Measurements from ENCODE around the gene MT1M. TPM values are rescaled to one million over a fixed set of nuclear protein-coding genes. Genes with fewer than 3 reads are reported as not detected.

The MT1M gene
- total and polyA plus RNA-seq, 2 of the 4 experiments (the other 2 are of a cell fraction) = 0.10 TPM; not detected in 1

GRCh38 chr16:56645311-56645710 lies 12.9 kb downstream of the MT1M start:
- no peak overlapping the region for H2AFZ ChIP-seq (replicated peaks; ENCODE audit: low read length, poor library complexity)
- H3K56ac ChIP-seq (ENCODE audit: extremely low read depth, insufficient read depth, low read length) = no peak overlapping the region
- 0 out of 2 replicates have a peak, but pooled peaks cover 3% of the 10 kb centered on the region for H3K9me1 ChIP-seq (ENCODE audit: insufficient read depth, low read length)
- peaks cover 88% of the 10 kb centered on the region for H3K27me3 ChIP-seq (ENCODE audit: control insufficient read depth, insufficient read depth, low read length)
- no peaks in the 10 kb centered on the region for H3K79me1 ChIP-seq (ENCODE audit: low read depth in 1 of 2, low read length in 2 of 2)
- WGBS, 2 experiments (ENCODE audit: extremely low coverage in 2 of 2, insufficient read length in 1 of 2) = no CpG with 5 or more reads among the region's 1 CpG
- H3K36me3 ChIP-seq (ENCODE audit: control insufficient read depth, insufficient read depth, low read length) = no peaks in the 10 kb centered on the region
- no peak overlapping the region for H3K9ac ChIP-seq (ENCODE audit: low read depth, low read length)
- no peak overlapping the region for H2AK5ac ChIP-seq (ENCODE audit: low read depth, low read length)
- BruUV-seq (replicated peaks) = no TSS peak
- H4K91ac ChIP-seq (ENCODE audit: insufficient read depth, low read depth, low read length) = no peak overlapping the region
- no peak for ATAC-seq (ENCODE audit: low read depth)
- TF ChIP-seq CEBPB (IDR thresholded peaks at IDR 0.05; ENCODE audit: low read depth, low read length) (no peak), RAD21 (IDR thresholded peaks at IDR 0.05; ENCODE audit: low read length) (no peak), FOS (IDR thresholded peaks at IDR 0.05; ENCODE audit: low read depth, low read length) (no peak), CTCF (conservative IDR thresholded peaks at IDR 0.05; ENCODE audit: low read depth, low read length) (no peak), POLR2A (IDR thresholded peaks at IDR 0.05; ENCODE audit: low read depth, low read length) (no peak), CHD1 (IDR thresholded peaks at IDR 0.05; ENCODE audit: low read depth, low read length) (no peak), USF2 (IDR thresholded peaks at IDR 0.05; ENCODE audit: low read depth, low read length) (no peak), MXI1 (IDR thresholded peaks at IDR 0.05; ENCODE audit: borderline replicate concordance, low read depth, low read length) (no peak), RCOR1 (IDR thresholded peaks at IDR 0.05; ENCODE audit: insufficient replicate concordance, low read length) (no peak), NFE2L2 (IDR thresholded peaks at IDR 0.05; ENCODE audit: low read depth, low read length) (no peak), MAZ (IDR thresholded peaks at IDR 0.05; ENCODE audit: borderline replicate concordance, low read depth, low read length) (no peak)
- H3K14ac ChIP-seq (replicated peaks; ENCODE audit: low read depth, low read length) = no peak overlapping the region
- no peak overlapping the region for H4K5ac ChIP-seq (ENCODE audit: low read depth, low read length)
- 0 out of 2 replicates have a peak, but pooled peaks cover 2% of the 10 kb centered on the region for H3K9me3 ChIP-seq (ENCODE audit: control insufficient read depth, insufficient read depth, low read length)
- DNase-seq = no peak
- H3K18ac ChIP-seq (ENCODE audit: low read depth, low read length) = no peak overlapping the region
- no peak overlapping the region for H2AK9ac ChIP-seq (replicated peaks; ENCODE audit: low read depth, low read length, poor library complexity)
- intact Hi-C loops (cut with micrococcal nuclease) = no loop called here
- CTCF ChIA-PET = no interaction called here
- H4K20me1 ChIP-seq (ENCODE audit: insufficient read depth, low read length) = no peaks in the 10 kb centered on the region; the same call in 1 of the 2 replicates
- H3K23ac ChIP-seq (ENCODE audit: low read depth, low read length) = no peak overlapping the region
- dilution Hi-C loops (cut with HindIII; ENCODE audit: low sequenced_read_pairs, unreplicated experiment) = no loop called here
- H2BK120ac ChIP-seq (ENCODE audit: low read depth, low read length) = no peak overlapping the region
- H3K4ac ChIP-seq (ENCODE audit: low read depth, low read length) = no peak overlapping the region
- H3K4me2 ChIP-seq (ENCODE audit: low read depth, low read length) = no peak overlapping the region
- no peaks in the 10 kb centered on the region for H3K4me1 ChIP-seq (ENCODE audit: control insufficient read depth, insufficient read depth, low read length)
- no peak overlapping the region for H4K8ac ChIP-seq (ENCODE audit: low read depth in 2 of 2, low read length in 2 of 2)
- in situ Hi-C loops (cut with MboI; ENCODE audit: low sequenced_read_pairs) = no loop called here
- POLR2A ChIA-PET (ENCODE audit: unreplicated experiment) = no interaction called here
- no peak overlapping the region for H3K27ac ChIP-seq (ENCODE audit: insufficient read depth, low read length)
- H2BK20ac ChIP-seq (ENCODE audit: low read depth, low read length) = no peak overlapping the region
- H3K4me3 ChIP-seq (ENCODE audit: insufficient read depth, low read depth, low read length) = no peak overlapping the region
- H2BK5ac ChIP-seq (ENCODE audit: low read depth, low read length, poor library complexity, severe bottlenecking) = no peak overlapping the region
- H2BK15ac ChIP-seq (ENCODE audit: low read depth, low read length) = no peak overlapping the region
